ENCODE data around the gene FOXL1. TPM values are rescaled to one million over a fixed set of nuclear protein-coding genes. Genes with fewer than 3 reads are reported as not detected.

Gene FOXL1
- total and polyA plus RNA-seq, 2 of the 13 experiments (the other 11 are each of a cell fraction or from before 2014, with no cell fraction given): not detected

DNA sequence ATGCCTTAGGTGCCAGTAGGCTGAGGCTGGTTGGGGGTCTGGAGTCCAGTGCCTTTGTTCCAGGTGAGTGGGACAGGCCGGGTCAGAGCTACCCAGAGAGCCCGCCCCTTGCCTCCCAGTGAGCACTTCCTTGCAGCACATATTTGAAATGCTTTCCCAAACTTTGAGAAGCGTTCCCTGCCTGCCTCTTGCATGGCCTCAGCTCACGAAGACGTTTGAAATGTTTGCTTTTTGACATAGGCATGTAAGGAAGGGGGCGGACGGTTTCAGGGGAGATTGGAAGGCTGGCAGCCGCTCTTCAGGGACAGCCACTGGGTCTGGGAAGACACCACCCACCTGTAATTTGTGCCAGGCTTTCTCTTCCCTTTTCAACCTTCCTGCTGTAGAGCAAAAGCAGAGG lies 5.1 kb upstream of the FOXL1 start:
- Histone ChIP-seq H3K27me3 (ENCODE audit: control insufficient read depth in 1 of 2, insufficient read depth in 2 of 2, low read length in 2 of 2) (peaks cover 11 to 93% of the 10 kb centered on the region in 2 experiments), H3K27ac (ENCODE audit: extremely low read length, insufficient read depth, low read length) (no peak overlapping the region), H3K36me3 (replicated peaks in 1 of 2; ENCODE audit: control insufficient read depth in 1 of 2, insufficient read depth in 2 of 2, low read length in 2 of 2) (no peaks in the 10 kb centered on the region), H3K4me3 (replicated peaks in 1 of 3; ENCODE audit: insufficient read depth in 1 of 3, low read depth in 2 of 3, low read length in 3 of 3) (no peak overlapping the region), H3K4me1 (ENCODE audit: insufficient read depth, low read length) (peaks cover 9% of the 10 kb centered on the region), H3K79me2 (ENCODE audit: insufficient read depth, low read length) (no peaks in the 10 kb centered on the region), H4K20me1 (ENCODE audit: insufficient read depth, low read length) (peaks cover 3% of the 10 kb centered on the region; the same call in 1 of the 2 replicates), H2AFZ (ENCODE audit: low read length) (no peak overlapping the region), H3K4me2 (ENCODE audit: low read depth, low read length) (no peak overlapping the region), H3K9me3 (ENCODE audit: low read length) (no peaks in the 10 kb centered on the region), H3K9ac (ENCODE audit: insufficient read depth, low read depth, low read length) (no peak overlapping the region)
- FAIRE-seq (no peak), DNase-seq (ENCODE audit: low spot score) (no peak), ATAC-seq (no peak)
- WGBS (ENCODE audit: low lambda C conversion rate): 1% methylated on average over 8 of the region's 8 CpGs
- CTCF ChIA-PET (ENCODE audit: low intra/inter-chr PET ratio, low total read pairs): no interaction called here
- TF ChIP-seq SSRP1 (CRISPR knock-in tag; IDR thresholded peaks at IDR 0.05): no peak
- TF ChIP-seq EEA1 (CRISPR knock-in tag; IDR thresholded peaks at IDR 0.05; ENCODE audit: borderline replicate concordance): no peak
- TF ChIP-seq JARID2 (CRISPR knock-in tag; IDR thresholded peaks at IDR 0.05; ENCODE audit: insufficient replicate concordance): no peak
- TF ChIP-seq, protein P1, sequence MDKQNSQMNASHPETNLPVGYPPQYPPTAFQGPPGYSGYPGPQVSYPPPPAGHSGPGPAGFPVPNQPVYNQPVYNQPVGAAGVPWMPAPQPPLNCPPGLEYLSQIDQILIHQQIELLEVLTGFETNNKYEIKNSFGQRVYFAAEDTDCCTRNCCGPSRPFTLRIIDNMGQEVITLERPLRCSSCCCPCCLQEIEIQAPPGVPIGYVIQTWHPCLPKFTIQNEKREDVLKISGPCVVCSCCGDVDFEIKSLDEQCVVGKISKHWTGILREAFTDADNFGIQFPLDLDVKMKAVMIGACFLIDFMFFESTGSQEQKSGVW (CRISPR knock-in tag; IDR thresholded peaks at IDR 0.05; ENCODE audit: borderline replicate concordance): no peak
- TF ChIP-seq FLYWCH1 (CRISPR knock-in tag; IDR thresholded peaks at IDR 0.05): no peak
- TF ChIP-seq NFIC (IDR thresholded peaks at IDR 0.05; ENCODE audit: low read length): no peak
- TF ChIP-seq ZNF24 (IDR thresholded peaks at IDR 0.05): no peak
- TF ChIP-seq ZFP82 (CRISPR knock-in tag; IDR thresholded peaks at IDR 0.05; ENCODE audit: borderline replicate concordance): no peak
- no peak for TF ChIP-seq KMT2B (CRISPR knock-in tag; IDR thresholded peaks at IDR 0.05)
- TF ChIP-seq ZNF207 (IDR thresholded peaks at IDR 0.05; ENCODE audit: borderline replicate concordance): no peak
- TF ChIP-seq AGO2 (optimal IDR thresholded peaks at IDR 0.05; ENCODE audit: low read depth, low read length): no peak
- TF ChIP-seq YY1 (IDR thresholded peaks at IDR 0.05; ENCODE audit: insufficient read depth, insufficient replicate concordance, low read depth, low read length): no peak
- TF ChIP-seq RAD51 (IDR thresholded peaks at IDR 0.05; ENCODE audit: borderline replicate concordance): no peak
- TF ChIP-seq, protein P2, sequence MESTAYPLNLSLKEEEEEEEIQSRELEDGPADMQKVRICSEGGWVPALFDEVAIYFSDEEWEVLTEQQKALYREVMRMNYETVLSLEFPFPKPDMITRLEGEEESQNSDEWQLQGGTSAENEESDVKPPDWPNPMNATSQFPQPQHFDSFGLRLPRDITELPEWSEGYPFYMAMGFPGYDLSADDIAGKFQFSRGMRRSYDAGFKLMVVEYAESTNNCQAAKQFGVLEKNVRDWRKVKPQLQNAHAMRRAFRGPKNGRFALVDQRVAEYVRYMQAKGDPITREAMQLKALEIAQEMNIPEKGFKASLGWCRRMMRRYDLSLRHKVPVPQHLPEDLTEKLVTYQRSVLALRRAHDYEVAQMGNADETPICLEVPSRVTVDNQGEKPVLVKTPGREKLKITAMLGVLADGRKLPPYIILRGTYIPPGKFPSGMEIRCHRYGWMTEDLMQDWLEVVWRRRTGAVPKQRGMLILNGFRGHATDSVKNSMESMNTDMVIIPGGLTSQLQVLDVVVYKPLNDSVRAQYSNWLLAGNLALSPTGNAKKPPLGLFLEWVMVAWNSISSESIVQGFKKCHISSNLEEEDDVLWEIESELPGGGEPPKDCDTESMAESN (CRISPR knock-in tag; conservative IDR thresholded peaks at IDR 0.05): no peak
- no peak for TF ChIP-seq ZNF841 (CRISPR knock-in tag; IDR thresholded peaks at IDR 0.05; ENCODE audit: borderline replicate concordance)
- intact Hi-C loops (cut with micrococcal nuclease; ENCODE audit: unreplicated experiment): no loop called here
- BruUV-seq (replicated peaks): no TSS peak
- POLR2A ChIA-PET: no interaction called here
- in situ Hi-C loops (cut with HindIII; ENCODE audit: extremely low pct_ligation_motif_present, low pct_unique_long_range_greater_than_20kb): no loop called here
